Mesenchymal stem cell (in vitro differentiated cells and primary cell): ENCODE measurements around the gene GRK3.

Experiments
- DNase-seq: peaks from one replicate; pipeline ENCODE4 v3.0.0-alpha.2; 2013
- H2AFZ ChIP-seq: one replicate; pipeline ENCODE4 v1.6.1; 2013; ENCODE audit warnings: low read depth, mild to moderate bottlenecking, control low read depth, inconsistent platforms, low read length, moderate library complexity
- H2AK5ac ChIP-seq: 2 replicates; pipeline ENCODE4 v1.6.1; 2013; ENCODE audit warnings: low read length, moderate library complexity, mild to moderate bottlenecking, inconsistent platforms; ENCODE audit not compliant: severe bottlenecking
- H2BK120ac ChIP-seq: one replicate; pipeline ENCODE4 v1.6.1; 2013; ENCODE audit warnings: low read depth, mild to moderate bottlenecking, inconsistent platforms, low read length, moderate library complexity
- H2BK12ac ChIP-seq, 2 experiments: one replicate each; pipeline ENCODE4 v1.6.1; 2013; ENCODE audit warnings: inconsistent platforms in 2 of 2, low read length in 2 of 2, mild to moderate bottlenecking in 2 of 2, moderate library complexity in 2 of 2, control low read depth in 1 of 2
- H2BK15ac ChIP-seq: one replicate; pipeline ENCODE4 v1.6.1; 2013; ENCODE audit warnings: mild to moderate bottlenecking, low read depth, inconsistent platforms; ENCODE audit not compliant: poor library complexity, severe bottlenecking
- H2BK5ac ChIP-seq: 2 replicates; pipeline ENCODE4 v1.6.1; 2013; ENCODE audit warnings: low read depth, mild to moderate bottlenecking, low read length, control low read depth, inconsistent platforms; ENCODE audit not compliant: poor library complexity, severe bottlenecking
- H3K14ac ChIP-seq, 2 experiments: one replicate each; pipeline ENCODE4 v1.6.1; 2013; ENCODE audit warnings: inconsistent platforms in 2 of 2, low read length in 2 of 2, control low read depth in 1 of 2, mild to moderate bottlenecking in 1 of 2, moderate library complexity in 1 of 2
- H3K18ac ChIP-seq, 2 experiments: one replicate each; pipeline ENCODE4 v1.6.1; 2013; ENCODE audit warnings: inconsistent platforms in 2 of 2, low read length in 2 of 2, control low read depth in 1 of 2, low read depth in 1 of 2, mild to moderate bottlenecking in 1 of 2
- H3K23ac ChIP-seq, 2 experiments: one replicate each; pipeline ENCODE4 v1.6.1; 2013; ENCODE audit warnings: inconsistent platforms in 2 of 2, low read length in 2 of 2, mild to moderate bottlenecking in 2 of 2, moderate library complexity in 2 of 2, control low read depth in 1 of 2
- H3K27ac ChIP-seq: 2 replicates; pipeline ENCODE4 v1.5.1; 2013; ENCODE audit warnings: mild to moderate bottlenecking, moderate library complexity, low read length, control low read depth, inconsistent platforms; ENCODE audit not compliant: poor library complexity, severe bottlenecking
- H3K27me3 ChIP-seq, 2 experiments: 2 replicates each; pipeline versions ENCODE4 v1.6.1 to v1.7.0; 2013; ENCODE audit warnings: low read length in 2 of 2, mild to moderate bottlenecking in 2 of 2, moderate library complexity in 2 of 2, control low read depth in 1 of 2, inconsistent platforms in 1 of 2; ENCODE audit not compliant: control insufficient read depth in 1 of 2, insufficient read depth in 1 of 2
- H3K36me3 ChIP-seq, 2 experiments: 2 replicates each; pipeline versions ENCODE4 v1.6.1 to v1.7.0; 2013; ENCODE audit warnings: low read length in 2 of 2, control low read depth in 1 of 2, inconsistent platforms in 1 of 2, low read depth in 1 of 2, mild to moderate bottlenecking in 1 of 2; ENCODE audit not compliant: insufficient read depth in 2 of 2, control insufficient read depth in 1 of 2
- H3K4ac ChIP-seq, 2 experiments: one replicate each; pipeline ENCODE4 v1.6.1; 2013; ENCODE audit warnings: inconsistent platforms in 2 of 2, low read length in 2 of 2, mild to moderate bottlenecking in 2 of 2, moderate library complexity in 2 of 2, control low read depth in 1 of 2, low read depth in 1 of 2
- H3K4me1 ChIP-seq: 2 replicates; pipeline ENCODE4 v1.6.1; 2013; ENCODE audit warnings: low read depth, low read length, control low read depth; ENCODE audit not compliant: control insufficient read depth, insufficient read depth
- H3K4me2 ChIP-seq: 2 replicates; pipeline ENCODE4 v1.6.1; 2013; ENCODE audit warnings: low read length, mild to moderate bottlenecking, inconsistent platforms; ENCODE audit not compliant: poor library complexity, severe bottlenecking
- H3K4me3 ChIP-seq, 2 experiments: 2 replicates each; pipeline versions ENCODE4 v1.5.1 to v1.7.0; 2013; ENCODE audit warnings: low read length in 2 of 2, mild to moderate bottlenecking in 2 of 2, control low read depth in 1 of 2, low read depth in 1 of 2; ENCODE audit not compliant: insufficient read depth in 1 of 2
- H3K79me1 ChIP-seq: replicated peaks from 2 replicates; pipeline ENCODE4 v1.6.1; 2013; ENCODE audit warnings: mild to moderate bottlenecking, control low read depth, low read length, inconsistent platforms; ENCODE audit not compliant: poor library complexity, severe bottlenecking
- H3K9ac ChIP-seq: 2 replicates; pipeline ENCODE4 v1.7.0; 2013; ENCODE audit warnings: mild to moderate bottlenecking, low read length, moderate library complexity
- H3K9me3 ChIP-seq: 2 replicates; pipeline ENCODE4 v1.7.0; 2013; ENCODE audit warnings: mild to moderate bottlenecking, low read length; ENCODE audit not compliant: control insufficient read depth
- H4K8ac ChIP-seq: one replicate; pipeline ENCODE4 v1.6.1; 2013; ENCODE audit warnings: inconsistent platforms, mild to moderate bottlenecking, low read length, moderate library complexity
- H4K91ac ChIP-seq: one replicate; pipeline ENCODE4 v1.6.1; 2013; ENCODE audit warnings: mild to moderate bottlenecking, low read length, inconsistent platforms
- WGBS: methylation state at CpG from one replicate; pipeline ENCODE4 v1.1.7; 2013; ENCODE audit warnings: mixed read lengths; 5-methylcytosine and 5-hydroxymethylcytosine counted together

Gene GRK3

DNA sequence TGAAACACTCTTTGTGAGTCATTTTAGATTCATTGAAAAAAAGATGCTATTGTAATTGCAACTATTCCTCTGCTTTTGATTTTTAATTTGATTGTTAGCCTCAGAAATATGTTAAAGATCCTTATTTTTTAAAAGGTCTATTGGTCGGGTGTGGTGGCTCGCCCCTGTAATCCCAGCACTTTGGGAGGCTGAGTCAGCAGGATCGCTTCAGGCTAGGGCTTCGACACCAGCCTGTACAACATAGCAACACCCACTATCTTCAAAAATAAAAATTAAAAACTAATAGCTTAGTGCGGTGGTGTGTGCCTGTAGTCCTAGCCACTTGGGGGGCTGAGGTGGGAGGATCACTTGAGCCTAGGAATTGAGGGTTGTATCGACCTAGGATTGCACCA, 105.6 kb downstream of the GRK3 start:
- Histone ChIP-seq H3K4me3 (no peak overlapping the region), H2BK5ac (no peak overlapping the region), H2BK120ac (no peak overlapping the region), H3K9me3 (no peaks in the 10 kb centered on the region), H3K4me2 (no peak overlapping the region), H3K18ac (no peak overlapping the region), H3K14ac (no peak overlapping the region), H4K91ac (no peak overlapping the region), H4K8ac (no peak overlapping the region), H3K27ac (no peak overlapping the region), H3K36me3 (no peaks in the 10 kb centered on the region), H3K4me1 (no peaks in the 10 kb centered on the region), H2BK12ac (no peak overlapping the region), H2BK15ac (no peak overlapping the region), H3K27me3 (no peaks in the 10 kb centered on the region), H2AK5ac (no peak overlapping the region), H3K4ac (no peak overlapping the region), H3K79me1 (no peaks in the 10 kb centered on the region), H3K23ac (no peak overlapping the region), H2AFZ (no peak overlapping the region), H3K9ac (no peak overlapping the region)
- DNase-seq, result no peak
- 96% methylated on average over 5 of the region's 6 CpGs for WGBS

DNA sequence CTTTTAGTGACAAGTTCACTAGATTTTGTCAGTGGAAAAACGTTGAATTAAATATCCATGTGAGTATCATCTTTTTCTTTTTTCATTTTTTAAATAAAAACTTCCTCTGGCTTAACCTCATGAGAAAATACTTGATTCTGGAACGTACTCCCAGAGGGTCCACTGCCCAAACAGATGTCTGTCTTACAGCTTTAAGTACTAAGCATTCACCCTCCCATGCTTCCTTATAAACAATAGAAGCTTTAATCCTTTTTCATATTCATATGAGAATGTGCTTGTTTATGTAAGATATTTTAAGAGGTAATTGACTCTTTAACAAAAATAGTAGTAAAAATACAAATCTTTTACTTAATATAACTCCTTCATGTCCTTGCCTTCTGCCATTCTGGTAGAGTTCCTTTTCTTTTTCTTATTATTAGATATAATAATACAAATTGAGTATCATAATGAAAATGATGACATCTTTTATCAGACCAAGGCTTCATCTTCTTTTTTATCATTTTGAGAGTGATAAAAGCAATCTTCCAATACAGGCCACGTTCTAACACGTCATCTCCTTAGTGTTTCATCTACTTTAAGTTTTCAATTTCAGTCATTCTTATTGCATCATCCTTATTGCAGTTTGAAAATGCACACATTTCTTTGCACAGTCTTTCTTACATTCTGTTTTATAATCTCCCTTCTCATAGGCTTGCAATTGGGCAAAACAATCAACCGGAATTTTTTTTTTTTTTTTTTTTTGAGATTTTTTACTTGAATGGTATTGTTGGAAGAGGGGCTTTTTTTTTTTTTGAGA, 108.0 kb downstream of the GRK3 start:
- DNase-seq, result no peak
- H2BK120ac ChIP-seq, result no peak overlapping the region
- H3K9ac ChIP-seq, result no peak overlapping the region
- H2BK12ac ChIP-seq, result no peak overlapping the region
- H2BK15ac ChIP-seq, result no peak overlapping the region
- H3K79me1 ChIP-seq, result no peaks in the 10 kb centered on the region
- no peaks in the 10 kb centered on the region for H3K9me3 ChIP-seq
- no peaks in the 10 kb centered on the region for H3K27me3 ChIP-seq
- H3K18ac ChIP-seq, result no peak overlapping the region
- H3K4me3 ChIP-seq, result no peak overlapping the region
- no peak overlapping the region for H2AFZ ChIP-seq
- WGBS, result 98% methylated on average over 5 of the region's 5 CpGs
- no peak overlapping the region for H3K4me2 ChIP-seq
- H3K4me1 ChIP-seq, result no peaks in the 10 kb centered on the region
- no peaks in the 10 kb centered on the region for H3K36me3 ChIP-seq
- H2BK5ac ChIP-seq, result no peak overlapping the region
- no peak overlapping the region for H4K91ac ChIP-seq
- H3K14ac ChIP-seq, result no peak overlapping the region
- H4K8ac ChIP-seq, result no peak overlapping the region
- H3K4ac ChIP-seq, result no peak overlapping the region
- H2AK5ac ChIP-seq, result no peak overlapping the region
- no peak overlapping the region for H3K23ac ChIP-seq
- H3K27ac ChIP-seq, result no peak overlapping the region

DNA sequence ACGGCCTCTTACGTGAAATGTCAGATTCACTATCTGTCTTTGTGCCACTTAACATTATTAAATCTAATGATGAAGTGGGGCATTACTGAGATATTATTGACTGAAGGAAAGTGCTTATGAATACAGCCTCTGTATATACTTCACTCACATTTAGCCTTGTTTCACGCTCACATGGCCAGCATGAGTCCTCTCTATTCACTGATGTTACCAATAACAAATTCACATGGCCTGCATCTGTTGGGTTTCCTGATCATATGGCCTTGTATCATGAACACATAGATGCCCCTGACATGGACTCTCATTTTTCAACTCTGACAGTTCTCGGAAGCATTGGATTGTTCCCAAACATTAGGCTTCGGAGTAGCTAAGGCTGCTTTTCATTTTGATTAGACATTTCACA, 109.2 kb downstream of the GRK3 start:
- H3K27me3 ChIP-seq, result no peaks in the 10 kb centered on the region
- no peak overlapping the region for H4K91ac ChIP-seq
- H3K4me3 ChIP-seq, result no peak overlapping the region
- no peaks in the 10 kb centered on the region for H3K79me1 ChIP-seq
- no peaks in the 10 kb centered on the region for H3K36me3 ChIP-seq
- H3K9ac ChIP-seq, result no peak overlapping the region
- no peak overlapping the region for H3K4ac ChIP-seq
- H3K4me1 ChIP-seq, result no peaks in the 10 kb centered on the region
- no peak overlapping the region for H2BK12ac ChIP-seq
- H3K23ac ChIP-seq, result no peak overlapping the region
- WGBS, result 94% methylated on average over 2 of the region's 5 CpGs
- H2BK120ac ChIP-seq, result no peak overlapping the region
- no peak overlapping the region for H3K18ac ChIP-seq
- no peaks in the 10 kb centered on the region for H3K9me3 ChIP-seq
- no peak overlapping the region for H2BK5ac ChIP-seq
- DNase-seq, result no peak
- no peak overlapping the region for H4K8ac ChIP-seq
- H2BK15ac ChIP-seq, result no peak overlapping the region
- no peak overlapping the region for H2AK5ac ChIP-seq
- no peak overlapping the region for H2AFZ ChIP-seq
- no peak overlapping the region for H3K27ac ChIP-seq
- H3K4me2 ChIP-seq, result no peak overlapping the region
- no peak overlapping the region for H3K14ac ChIP-seq

GRCh38 chr22:25677631-25678030, 113.2 kb downstream of the GRK3 start:
- Histone ChIP-seq H2AFZ (no peak overlapping the region), H3K9ac (no peak overlapping the region), H3K14ac (no peak overlapping the region), H2BK5ac (no peak overlapping the region), H4K91ac (no peak overlapping the region), H3K4ac (no peak overlapping the region), H3K27ac (no peak overlapping the region), H4K8ac (no peak overlapping the region), H3K79me1 (no peaks in the 10 kb centered on the region), H2AK5ac (no peak overlapping the region), H3K23ac (no peak overlapping the region), H2BK120ac (no peak overlapping the region), H3K36me3 (no peaks in the 10 kb centered on the region), H2BK12ac (no peak overlapping the region), H3K27me3 (no peaks in the 10 kb centered on the region), H3K18ac (no peak overlapping the region), H3K4me2 (no peak overlapping the region), H3K4me1 (no peaks in the 10 kb centered on the region), H3K4me3 (no peak overlapping the region), H3K9me3 (no peaks in the 10 kb centered on the region), H2BK15ac (no peak overlapping the region)
- 53% methylated on average over 1 of the region's 4 CpGs for WGBS
- no peak for DNase-seq
